ENCODE measurements around the gene KAT2A. TPM values are rescaled to one million over a fixed set of nuclear protein-coding genes. Genes with fewer than 3 reads are reported as not detected.

KAT2A gene
- total RNA-seq, 1 experiment from 2014 or later = 43.5 TPM

DNA sequence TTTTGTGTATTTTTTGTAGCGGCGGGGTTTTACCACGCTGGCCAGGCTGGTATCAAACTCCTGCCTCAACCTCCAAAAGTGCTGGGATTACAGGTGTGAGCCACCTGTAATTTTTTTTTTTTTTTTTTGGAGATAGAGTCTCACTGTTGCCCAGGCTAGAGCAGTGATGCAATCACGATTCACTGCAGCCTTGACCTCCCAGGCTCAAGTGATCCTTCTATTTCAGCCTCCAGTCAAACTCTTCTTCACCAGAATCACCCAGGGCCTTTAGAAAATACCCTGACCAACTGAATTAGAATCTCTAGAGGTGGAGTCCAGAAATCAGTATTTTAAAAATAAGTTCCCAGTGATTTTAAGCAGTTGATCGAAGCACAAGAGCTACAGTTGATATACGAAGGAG lies 14.0 kb upstream of the KAT2A start:
- Histone ChIP-seq H2BK12ac (ENCODE audit: insufficient read length, low read depth, low read length) (no peak overlapping the region), H2BK20ac (ENCODE audit: low read depth, low read length, poor library complexity, severe bottlenecking) (no peak overlapping the region), H3K4me2 (ENCODE audit: insufficient read depth, insufficient read length, low read length) (no peak overlapping the region), H2BK15ac (ENCODE audit: low read depth, low read length) (no peak overlapping the region), H3K18ac (ENCODE audit: insufficient read length, low read depth, low read length) (no peak overlapping the region), H3K27ac (ENCODE audit: insufficient read length, low read depth, low read length) (no peak overlapping the region), H3K14ac (ENCODE audit: insufficient read depth, low read length) (no peak overlapping the region), H3K23me2 (ENCODE audit: insufficient read length, low read depth, low read length, poor library complexity, severe bottlenecking) (no peaks in the 10 kb centered on the region), H3T11ph (ENCODE audit: low read length) (no peak overlapping the region), H2BK120ac (ENCODE audit: low read depth, low read length, poor library complexity, severe bottlenecking) (no peak overlapping the region), H3K27me3 (ENCODE audit: insufficient read depth, low read length) (no peaks in the 10 kb centered on the region), H3K79me1 (ENCODE audit: insufficient read depth, low read depth, low read length, poor library complexity, severe bottlenecking) (peaks cover 9% of the 10 kb centered on the region), H4K20me1 (ENCODE audit: control insufficient read depth, insufficient read depth, insufficient read length) (no peaks in the 10 kb centered on the region), H3K4ac (ENCODE audit: low read depth, low read length) (no peak overlapping the region), H3K23ac (ENCODE audit: insufficient read length, low read depth, low read length) (no peak overlapping the region), H3K4me1 (ENCODE audit: insufficient read depth, low read length) (peaks cover 5% of the 10 kb centered on the region; the same call in 1 of the 2 replicates), H4K5ac (ENCODE audit: insufficient read length, low read depth, low read length) (no peak overlapping the region), H3K9ac (ENCODE audit: extremely low read depth, insufficient read length, low read length) (no peak overlapping the region), H4K91ac (ENCODE audit: insufficient read length, low read depth, low read length) (no peak overlapping the region), H4K8ac (replicated peaks; ENCODE audit: insufficient read length, low read depth, low read length) (no peak overlapping the region), H3K56ac (ENCODE audit: insufficient read length, low read depth, low read length) (no peak overlapping the region), H2AFZ (ENCODE audit: low read length) (no peak overlapping the region), H2AK5ac (ENCODE audit: insufficient read length, low read length) (no peak overlapping the region), H3K79me2 (ENCODE audit: insufficient read depth, low read length) (peaks cover 2% of the 10 kb centered on the region; the same call in 1 of the 2 replicates), H3K9me3 (ENCODE audit: control insufficient read depth, low read depth, low read length) (no peaks in the 10 kb centered on the region), H2BK5ac (ENCODE audit: insufficient read length, low read length) (no peak overlapping the region)
- H3K27ac Mint-ChIP-seq = peak overlapping the region in 2 of 3 experiments; percentile 60 to 90; a peak in 2 of 7 replicates
- no peak for DNase-seq
- H3K9me3 Mint-ChIP-seq = no peaks in the 10 kb centered on the region
- H3K4me1 Mint-ChIP-seq = peaks cover 33 to 42% of the 10 kb centered on the region in 2 experiments
- H3K27me3 Mint-ChIP-seq (ENCODE audit: low read depth) = no peaks in the 10 kb centered on the region
- WGBS (ENCODE audit: extremely low coverage, insufficient read length, low lambda C conversion rate) = no CpG with 5 or more reads among the region's 6 CpGs
- TF ChIP-seq, protein P1, sequence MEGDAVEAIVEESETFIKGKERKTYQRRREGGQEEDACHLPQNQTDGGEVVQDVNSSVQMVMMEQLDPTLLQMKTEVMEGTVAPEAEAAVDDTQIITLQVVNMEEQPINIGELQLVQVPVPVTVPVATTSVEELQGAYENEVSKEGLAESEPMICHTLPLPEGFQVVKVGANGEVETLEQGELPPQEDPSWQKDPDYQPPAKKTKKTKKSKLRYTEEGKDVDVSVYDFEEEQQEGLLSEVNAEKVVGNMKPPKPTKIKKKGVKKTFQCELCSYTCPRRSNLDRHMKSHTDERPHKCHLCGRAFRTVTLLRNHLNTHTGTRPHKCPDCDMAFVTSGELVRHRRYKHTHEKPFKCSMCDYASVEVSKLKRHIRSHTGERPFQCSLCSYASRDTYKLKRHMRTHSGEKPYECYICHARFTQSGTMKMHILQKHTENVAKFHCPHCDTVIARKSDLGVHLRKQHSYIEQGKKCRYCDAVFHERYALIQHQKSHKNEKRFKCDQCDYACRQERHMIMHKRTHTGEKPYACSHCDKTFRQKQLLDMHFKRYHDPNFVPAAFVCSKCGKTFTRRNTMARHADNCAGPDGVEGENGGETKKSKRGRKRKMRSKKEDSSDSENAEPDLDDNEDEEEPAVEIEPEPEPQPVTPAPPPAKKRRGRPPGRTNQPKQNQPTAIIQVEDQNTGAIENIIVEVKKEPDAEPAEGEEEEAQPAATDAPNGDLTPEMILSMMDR (conservative IDR thresholded peaks at IDR 0.05) = no peak
- no peak overlapping the region for H3K4me3 Mint-ChIP-seq
- H3K36me3 Mint-ChIP-seq (ENCODE audit: insufficient read depth in 1 of 3, low read depth in 3 of 3) = peaks cover 4 to 21% (median 6%) of the 10 kb centered on the region in 3 experiments; a peak in 5 of 7 replicates
